GM12891 (cell line): Measurements from ENCODE around the gene EPDR1.

Source experiments
- POLR2A ChIP-seq: IDR thresholded peaks from 2 replicates; pipeline ENCODE4 v1.6.1; 2011; ENCODE audit warnings: low read depth, low read length, control low read depth
- POU2F2 ChIP-seq: IDR thresholded peaks from 2 replicates; pipeline ENCODE4 v1.6.1; 2011; ENCODE audit warnings: low read depth, mild to moderate bottlenecking, control low read depth, low read length, moderate library complexity
- SPI1 ChIP-seq: IDR thresholded peaks from 2 replicates; pipeline ENCODE4 v1.6.1; 2011; ENCODE audit warnings: low read depth, low read length, control low read depth
- TAF1 ChIP-seq: IDR thresholded peaks from 2 replicates; pipeline ENCODE4 v1.6.1; 2011; ENCODE audit warnings: low read depth, low read length, control low read depth

DNA sequence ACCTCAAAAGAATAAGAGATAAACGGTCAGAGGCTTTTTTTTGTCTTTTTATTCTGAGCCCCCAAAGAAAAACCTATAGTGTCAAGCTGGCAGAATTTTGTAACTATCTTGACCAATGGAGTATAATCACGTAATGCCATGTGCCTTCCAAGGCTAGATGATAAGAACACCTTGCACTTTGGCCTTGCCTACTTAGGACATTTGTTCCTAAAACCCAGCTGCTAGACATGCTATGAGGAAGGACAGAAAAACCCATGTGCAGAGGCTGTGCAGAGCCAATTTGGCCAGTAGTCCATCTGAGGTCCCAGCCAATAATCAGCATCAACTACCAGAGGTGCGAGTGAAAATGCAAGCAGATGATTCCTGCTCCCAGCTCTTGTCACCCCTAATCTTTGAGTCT, 69.9 kb downstream of the EPDR1 start:
- no peak for TF ChIP-seq POLR2A
- TF ChIP-seq SPI1 = no peak
- no peak for TF ChIP-seq TAF1
- TF ChIP-seq POU2F2 = no peak
